Activated naive CD4-positive, alpha-beta T cell treated with anti-CD3 and anti-CD28 coated beads, Interleukin-2, amount 50 U/mL, for 72 hours (primary cell): ENCODE results near the gene HSCB. TPM values are rescaled to one million over a fixed set of nuclear protein-coding genes. Genes with fewer than 3 reads are reported as not detected.
A peak's percentile ranks its signal among the peaks of the same experiment; 100 is the strongest.
"Not testable (repeated sequence)": the region's sequence is repeated elsewhere in the genome, so short reads cannot be mapped to it uniquely, and the experiment has no call there.

Source experiments
- ATAC-seq, 2 donors: fragments of 150-1000 bp; cut with Tn5 transposase; 2 replicates each; pipeline ENCODE4 v1.10.0; 2021; ENCODE audit warnings: mild to moderate bottlenecking in 2 of 2, moderate library complexity in 2 of 2
- DNase-seq, 2 donors: peaks; one replicate each; pipeline ENCODE4 v3.0.0; 2021 to 2022; ENCODE audit warnings: low spot score in 2 of 2
- H3K27ac Mint-ChIP-seq, 2 donors: one replicate each; pipeline ENCODE4 v1.8.0; 2022; ENCODE audit warnings: mild to moderate bottlenecking in 2 of 2, mixed read lengths in 2 of 2
- H3K36me3 Mint-ChIP-seq, 2 donors: one replicate each; pipeline ENCODE4 v1.8.0; 2022; ENCODE audit warnings: mixed read lengths in 2 of 2
- H3K9me3 Mint-ChIP-seq, 2 donors: one replicate each; pipeline ENCODE4 v1.8.0; 2022; ENCODE audit warnings: mixed read lengths in 2 of 2
- total RNA-seq, 2 donors: library from RNA; stranded (reverse); gene quantifications; one replicate each; pipeline ENCODE4 v1.2.3, GENCODE V29; 2022

Gene HSCB
- total RNA-seq, 2 donors from 2014 or later = 19.6 to 20.4 TPM

GRCh38 chr22:28730179-28730578, 11.7 kb upstream of the HSCB start:
- H3K36me3 Mint-ChIP-seq = peaks cover under 1 to 5% of the 10 kb centered on the region in 2 donors
- H3K27ac Mint-ChIP-seq = peak overlapping the region in 1 of 2 donors; percentile 70
- no peaks in the 10 kb centered on the region for H3K9me3 Mint-ChIP-seq
- DNase-seq (no peak), ATAC-seq (no peak)

- Mint-ChIP-seq H3K27ac (no peak overlapping the region), H3K36me3 (peaks cover 0 to 5% of the 10 kb centered on the region in 2 donors), H3K9me3 (no peaks in the 10 kb centered on the region)
- ATAC-seq (no peak), DNase-seq (no peak)
Measured at GRCh38 chr22:28734393-28734792, 7.4 kb upstream of the HSCB start.

- Mint-ChIP-seq H3K27ac (no peak overlapping the region), H3K9me3 (no peaks in the 10 kb centered on the region), H3K36me3 (peaks cover 0 to 5% of the 10 kb centered on the region in 2 donors)
- ATAC-seq (no peak), DNase-seq (no peak)
Measured at GRCh38 chr22:28736301-28737155, 5.3 kb upstream of the HSCB start.

GRCh38 chr22:28737701-28738100, 4.1 kb upstream of the HSCB start:
- Mint-ChIP-seq H3K36me3 (peaks cover 0 to 14% of the 10 kb centered on the region in 2 donors), H3K27ac (no peak overlapping the region), H3K9me3 (no peaks in the 10 kb centered on the region)
- no peak for DNase-seq
- ATAC-seq = no peak

GRCh38 chr22:28738876-28739275, 3.0 kb upstream of the HSCB start:
- not testable (repeated sequence) for DNase-seq, ATAC-seq, H3K27ac Mint-ChIP-seq, H3K9me3 Mint-ChIP-seq
- H3K36me3 Mint-ChIP-seq = peaks cover 0 to 14% of the 10 kb centered on the region in 2 donors

GRCh38 chr22:28741200-28741784, 547 bp upstream of the HSCB start:
- H3K36me3 Mint-ChIP-seq = peaks cover 0 to 18% of the 10 kb centered on the region in 2 donors
- no peaks in the 10 kb centered on the region for H3K9me3 Mint-ChIP-seq
- ATAC-seq = no peak
- H3K27ac Mint-ChIP-seq = peak overlapping the region; percentile 85 to 97
- DNase-seq = no peak

- H3K9me3 Mint-ChIP-seq = no peaks in the 10 kb centered on the region
- H3K27ac Mint-ChIP-seq = peak overlapping the region; percentile 85 to 97
- ATAC-seq = no peak
- H3K36me3 Mint-ChIP-seq = peaks cover 0 to 18% of the 10 kb centered on the region in 2 donors
- no peak for DNase-seq
Measured at GRCh38 chr22:28742562-28742962, 723 bp downstream of the HSCB start.

GRCh38 chr22:28743852-28744251, 2.0 kb downstream of the HSCB start:
- peak overlapping the region in 1 of 2 donors; percentile 72 for H3K27ac Mint-ChIP-seq
- H3K36me3 Mint-ChIP-seq = peaks cover 0 to 18% of the 10 kb centered on the region in 2 donors
- ATAC-seq (no peak), DNase-seq (no peak)
- no peaks in the 10 kb centered on the region for H3K9me3 Mint-ChIP-seq

- no peaks in the 10 kb centered on the region for H3K36me3 Mint-ChIP-seq
- no peak for ATAC-seq
- no peak for DNase-seq
- no peaks in the 10 kb centered on the region for H3K9me3 Mint-ChIP-seq
- H3K27ac Mint-ChIP-seq = no peak overlapping the region
Measured at GRCh38 chr22:28750471-28750881, 8.6 kb downstream of the HSCB start.

- not testable (repeated sequence) for DNase-seq, H3K27ac Mint-ChIP-seq, H3K36me3 Mint-ChIP-seq, ATAC-seq, H3K9me3 Mint-ChIP-seq
Measured at GRCh38 chr22:28754512-28754911, 12.7 kb downstream of the HSCB start.

GRCh38 chr22:28759861-28760560, 18.2 kb downstream of the HSCB start:
- Mint-ChIP-seq H3K27ac (no peak overlapping the region), H3K36me3 (no peaks in the 10 kb centered on the region), H3K9me3 (no peaks in the 10 kb centered on the region)
- ATAC-seq (no peak), DNase-seq (no peak)

- no peaks in the 10 kb centered on the region for H3K36me3 Mint-ChIP-seq
- H3K9me3 Mint-ChIP-seq = no peaks in the 10 kb centered on the region
- ATAC-seq (no peak), DNase-seq (no peak)
- no peak overlapping the region for H3K27ac Mint-ChIP-seq
Measured at GRCh38 chr22:28761449-28761755, 19.6 kb downstream of the HSCB start.

- not testable (repeated sequence) for DNase-seq, ATAC-seq, H3K36me3 Mint-ChIP-seq, H3K27ac Mint-ChIP-seq, H3K9me3 Mint-ChIP-seq
Measured at GRCh38 chr22:28762000-28762399, 20.2 kb downstream of the HSCB start.

GRCh38 chr22:28766628-28767027, 24.8 kb downstream of the HSCB start:
- DNase-seq (no peak), ATAC-seq (no peak)
- Mint-ChIP-seq H3K27ac (no peak overlapping the region), H3K36me3 (peaks cover 6 to 8% of the 10 kb centered on the region in 2 donors), H3K9me3 (peaks cover 0 to 11% of the 10 kb centered on the region in 2 donors)

- Mint-ChIP-seq H3K9me3 (peaks cover 0 to 11% of the 10 kb centered on the region in 2 donors), H3K36me3 (peaks cover 13 to 15% of the 10 kb centered on the region in 2 donors), H3K27ac (no peak overlapping the region)
- no peak for DNase-seq
- no peak for ATAC-seq
Measured at GRCh38 chr22:28768701-28769393, 27.0 kb downstream of the HSCB start.

- H3K36me3 Mint-ChIP-seq = peaks cover 16 to 20% of the 10 kb centered on the region in 2 donors
- DNase-seq (no peak), ATAC-seq (no peak)
- peaks cover 0 to 11% of the 10 kb centered on the region in 2 donors for H3K9me3 Mint-ChIP-seq
- H3K27ac Mint-ChIP-seq = no peak overlapping the region
Measured at GRCh38 chr22:28769394-28770085, 27.7 kb downstream of the HSCB start.
